A549 (cell line): ENCODE measurements around the gene DAGLA. TPM values are rescaled to one million over a fixed set of nuclear protein-coding genes. Genes with fewer than 3 reads are reported as not detected.

Source experiments
- ATAC-seq, 2 experiments: fragments of 200-7000 bp in 1 of 2; fragments of >200 bp in 1 of 2; cut with Nextera tagmentation in 1 of 2; cut with Tn5 transposase in 1 of 2; 3 replicates each; pipeline versions ENCODE4 v1.8.0 to v1.9.1; 2018 to 2020; ENCODE audit warnings: mild to moderate bottlenecking in 1 of 2, moderate library complexity in 1 of 2
- CTCF ChIA-PET: fragments of 300-600 bp; sonication (Branson Sonifier 250); formaldehyde crosslinking; extraction: SDS; loops from one replicate; lab custom pipeline; 2021; ENCODE audit warnings: antibody characterized with exemption, inconsistent platforms; lab: Yijun Ruan, JAX
- POLR2A ChIA-PET: fragments of 350-600 bp; formaldehyde crosslinking; extraction: SDS; loops from one replicate; lab custom pipeline; 2021; ENCODE audit warnings: antibody characterized with exemption, inconsistent platforms; lab: Yijun Ruan, JAX
- DNase-seq, 2 experiments: peaks; one replicate each; pipeline versions ENCODE4 v3.0.0 to v3.0.0-alpha.2; 2011 to 2016; ENCODE audit warnings: low read depth in 1 of 2, low spot score in 1 of 2
- FAIRE-seq: peaks from 2 replicates; lab custom pipeline; 2011; peaks lifted over from hg19 to GRCh38; lab: Jason Lieb, UNC
- H3K27ac ChIP-seq, 2 experiments: fragments of >200 bp; sonication (Bioruptor Twin); formaldehyde crosslinking; 3 replicates each; pipeline ENCODE4 v1.5.1; 2016 to 2017
- H3K4me1 ChIP-seq: fragments of >200 bp; sonication (Bioruptor Twin); formaldehyde crosslinking; 3 replicates; pipeline ENCODE4 v1.6.1; 2016
- H3K4me2 ChIP-seq: fragments of >200 bp; sonication (Bioruptor Twin); formaldehyde crosslinking; 3 replicates; pipeline ENCODE4 v1.6.1; 2016
- H3K4me3 ChIP-seq: fragments of >200 bp; sonication (Bioruptor Twin); formaldehyde crosslinking; 3 replicates; pipeline ENCODE4 v1.5.1; 2016
- H3K9me3 ChIP-seq: fragments of >200 bp; sonication (Bioruptor Twin); formaldehyde crosslinking; 3 replicates; pipeline ENCODE4 v1.6.1; 2016
- CHD2 ChIP-seq: fragments of 150-350 bp; IDR thresholded peaks from 2 replicates; pipeline ENCODE4 v1.6.1; 2014; ENCODE audit warnings: low read length; ENCODE audit not compliant: partially characterized antibody
- CTCF ChIP-seq: fragments of >200 bp; sonication (Bioruptor Twin); formaldehyde crosslinking; IDR thresholded peaks from 3 replicates; pipeline ENCODE4 v1.5.1; 2016
- EHMT2 ChIP-seq: fragments of 200-600 bp; sonication (generic); IDR thresholded peaks from 2 replicates; pipeline ENCODE4 v1.6.1; 2016; ENCODE audit warnings: antibody characterized with exemption, low read depth, mild to moderate bottlenecking, moderate library complexity
- ELK1 ChIP-seq: fragments of 150-350 bp; IDR thresholded peaks from 2 replicates; pipeline ENCODE4 v1.6.1; 2014; ENCODE audit warnings: low read depth, mild to moderate bottlenecking, low read length
- ESRRA ChIP-seq: fragments of 150-350 bp; IDR thresholded peaks from 2 replicates; pipeline ENCODE4 v1.6.1; 2014; ENCODE audit warnings: mild to moderate bottlenecking, low read length, borderline replicate concordance
- FOSB ChIP-seq: fragments of 250-450 bp; sonication (Bioruptor Pico); IDR thresholded peaks from 2 replicates; pipeline ENCODE4 v1.5.0; 2020; ENCODE audit warnings: mild to moderate bottlenecking, moderate library complexity
- HDAC2 ChIP-seq: fragments of 200-600 bp; sonication (generic); IDR thresholded peaks from 2 replicates; pipeline ENCODE4 v1.6.1; 2016
- HES2 ChIP-seq: fragments of >200 bp; sonication (Bioruptor Twin); formaldehyde crosslinking; IDR thresholded peaks from 2 replicates; pipeline ENCODE4 v1.6.1; 2016
- HMGXB4 ChIP-seq: fragments of 250-450 bp; sonication (Bioruptor Pico); IDR thresholded peaks from 2 replicates; pipeline ENCODE4 v1.5.0; 2021; ENCODE audit warnings: mild to moderate bottlenecking, moderate library complexity, borderline replicate concordance
- HOXB5 ChIP-seq: fragments of 250-450 bp; sonication (Bioruptor Pico); IDR thresholded peaks from 2 replicates; pipeline ENCODE4 v1.5.0; 2020; ENCODE audit warnings: mild to moderate bottlenecking, moderate library complexity
- MYC ChIP-seq: IDR thresholded peaks from 2 replicates; pipeline ENCODE4 v1.6.1; 2012; ENCODE audit warnings: mild to moderate bottlenecking, inconsistent platforms, low read length, improper control_type of control experiment, borderline replicate concordance
- NR3C1 ChIP-seq: fragments of >200 bp; sonication (Bioruptor Twin); formaldehyde crosslinking; IDR thresholded peaks from 3 replicates; pipeline ENCODE4 v1.6.1; 2017
- POLR2AphosphoS2 ChIP-seq: conservative IDR thresholded peaks from 2 replicates; pipeline ENCODE4 v1.6.1; 2012; ENCODE audit warnings: low read length, improper control_type of control experiment, inconsistent platforms
- RAD21 ChIP-seq, 2 experiments: fragments of >200 bp in 1 of 2; sonication (Bioruptor Twin) in 1 of 2; formaldehyde crosslinking in 1 of 2; IDR thresholded peaks in 1 of 2; conservative IDR thresholded peaks in 1 of 2; 2 replicates in 1 of 2; 3 replicates in 1 of 2; pipeline ENCODE4 v1.6.1; 2012 to 2018; ENCODE audit warnings: inconsistent platforms in 1 of 2
- RFX5 ChIP-seq: fragments of 450-650 bp; IDR thresholded peaks from 2 replicates; pipeline ENCODE4 v1.7.1; 2014; ENCODE audit warnings: antibody characterized with exemption, mild to moderate bottlenecking, moderate library complexity
- RNF2 ChIP-seq: fragments of 200-600 bp; sonication (generic); IDR thresholded peaks from 2 replicates; pipeline ENCODE4 v1.6.1; 2016; ENCODE audit warnings: low read depth, mild to moderate bottlenecking, antibody characterized with exemption, moderate library complexity, borderline replicate concordance
- TFCP2L1 ChIP-seq: fragments of 250-450 bp; sonication (Bioruptor Pico); IDR thresholded peaks from 2 replicates; pipeline ENCODE4 v1.5.0; 2021; ENCODE audit warnings: mild to moderate bottlenecking
- TP53 ChIP-seq: fragments of 250-450 bp; sonication (Bioruptor Pico); IDR thresholded peaks from 2 replicates; pipeline ENCODE4 v1.5.0; 2021; ENCODE audit warnings: mild to moderate bottlenecking, moderate library complexity
- ZFP36 ChIP-seq: fragments of 450-650 bp; IDR thresholded peaks from 2 replicates; pipeline ENCODE4 v1.6.1; 2014; ENCODE audit warnings: borderline replicate concordance; ENCODE audit not compliant: partially characterized antibody
- WGBS: methylation state at CpG from one replicate; pipeline ENCODE4 v1.1.6; 2017; ENCODE audit errors: missing lambda C conversion rate; 5-methylcytosine and 5-hydroxymethylcytosine counted together
- polyA plus RNA-seq, 4 experiments: library from polyadenylated mRNA; depleted of rRNA in 3 of 4; stranded (reverse); fragments of >200 nt; fragmentation: RNase III in 1 of 4; extraction: RNeasy Plus Mini Kit Qiagen cat#74134 plus additional on column Dnase treatment in 1 of 4; gene quantifications; 2 replicates in 3 of 4; 3 replicates in 1 of 4; pipeline ENCODE4 v1.2.3, GENCODE V29; 2011 to 2017

The DAGLA gene
- polyA plus RNA-seq, 2 of the 4 experiments (the other 2 are of a cell fraction): 0.93 to 2.5 TPM

- TF ChIP-seq ELK1 (no peak), HOXB5 (CRISPR knock-in tag) (no peak), FOSB (CRISPR knock-in tag) (no peak), MYC (no peak)
Measured at GRCh38 chr11:61737131-61737530, 56.9 kb downstream of the DAGLA start (continued).

GRCh38 chr11:61737636-61738386, 57.6 kb downstream of the DAGLA start:
- ChIA-PET POLR2A (no interaction called here), CTCF (interaction anchor here (1.0 to 11.4 kb wide), 3 partner anchors 9 to 260 kb away, joined by 3 to 156 read pairs (median 3); no protein-coding TSS in a partner anchor)
- 82% methylated on average over 21 of the region's 23 CpGs for WGBS
- H3K4me3 ChIP-seq: no peak overlapping the region
- DNase-seq: no peak
- no peak for TF ChIP-seq RFX5
- no peak for TF ChIP-seq CTCF
- TF ChIP-seq HES2: no peak
- no peak for TF ChIP-seq ZFP36
- H3K4me1 ChIP-seq: no peaks in the 10 kb centered on the region
- H3K27ac ChIP-seq: no peak overlapping the region
- no peaks in the 10 kb centered on the region for H3K9me3 ChIP-seq
- ATAC-seq: 0 out of 6 replicates have a peak, but pooled peaks of 1 of the 2 experiments have one; percentile 11
- no peak for FAIRE-seq
- no peak overlapping the region for H3K4me2 ChIP-seq

GRCh38 chr11:61738776-61739175, 58.6 kb downstream of the DAGLA start:
- ChIA-PET POLR2A (no interaction called here), CTCF (interaction anchor here (0.6 to 11.4 kb wide), 5 partner anchors 8 to 86 kb away, joined by 3 to 156 read pairs (median 3); no protein-coding TSS in a partner anchor)
- no peak for ATAC-seq
- H3K4me2 ChIP-seq: no peak overlapping the region
- no peaks in the 10 kb centered on the region for H3K4me1 ChIP-seq
- H3K4me3 ChIP-seq: no peak overlapping the region
- 94% methylated on average over 6 of the region's 7 CpGs for WGBS
- no peak for DNase-seq
- FAIRE-seq: no peak
- TF ChIP-seq RNF2 (no peak), RAD21 (conservative IDR thresholded peaks at IDR 0.05 in 1 of 2, IDR thresholded peaks at IDR 0.05 in 1 of 2) (no peak), HDAC2 (no peak), EHMT2 (no peak)
- H3K9me3 ChIP-seq: no peaks in the 10 kb centered on the region
- H3K27ac ChIP-seq: no peak overlapping the region

GRCh38 chr11:61739413-61739812, 59.2 kb downstream of the DAGLA start:
- WGBS: 92% methylated on average over 10 of the region's 15 CpGs

More at GRCh38 chr11:61739413-61739812, 59.2 kb downstream of the DAGLA start:
- Histone ChIP-seq H3K27ac (no peak overlapping the region), H3K9me3 (no peaks in the 10 kb centered on the region), H3K4me3 (no peak overlapping the region), H3K4me2 (no peak overlapping the region), H3K4me1 (no peaks in the 10 kb centered on the region)
- ChIA-PET CTCF (interaction anchor here (0.6 to 11.4 kb wide), 6 partner anchors 7 to 369 kb away, joined by 3 to 156 read pairs (median 3); no protein-coding TSS in a partner anchor), POLR2A (no interaction called here)
- FAIRE-seq: no peak
- no peak for TF ChIP-seq CTCF
- TF ChIP-seq TP53 (CRISPR knock-in tag): no peak
- TF ChIP-seq ESRRA: no peak
- TF ChIP-seq HDAC2: no peak
- TF ChIP-seq POLR2AphosphoS2: no peak
- TF ChIP-seq FOSB (CRISPR knock-in tag): no peak
- TF ChIP-seq CHD2: no peak
- no peak for TF ChIP-seq HMGXB4 (CRISPR knock-in tag)
- TF ChIP-seq TFCP2L1: no peak
- TF ChIP-seq NR3C1: no peak
- TF ChIP-seq, all 56 proteins: peak for 0
- DNase-seq: no peak
- no peak for ATAC-seq
